K562 (cell line): Measurements from ENCODE around the gene MYLK3. TPM values are rescaled to one million over a fixed set of nuclear protein-coding genes. Genes with fewer than 3 reads are reported as not detected.

Experiments used
- ATAC-seq: fragments of 200-7000 bp; cut with Tn5 transposase; 3 replicates; pipeline ENCODE4 v1.9.1; 2020; ENCODE audit warnings: moderate library complexity
- BruUV-seq: library from RNA; stranded (reverse); fragments of 400-500 nt; replicated peaks from 2 replicates; lab custom pipeline; 2021; lab: Mats Ljungman, UMichigan
- CTCF ChIA-PET: fragments of 300-600 bp; formaldehyde crosslinking; extraction: SDS; loops from one replicate; lab custom pipeline; 2021; ENCODE audit warnings: low intra/inter-chr PET ratio; lab: Yijun Ruan, JAX
- POLR2A ChIA-PET: fragments of 300-600, 350-650 bp; sonication (Branson Sonifier 250); formaldehyde crosslinking; extraction: SDS; loops from one replicate; lab custom pipeline; 2021; ENCODE audit warnings: antibody characterized with exemption, inconsistent platforms; lab: Yijun Ruan, JAX
- DNase-seq, 4 experiments: peaks; one replicate each; pipeline versions ENCODE4 v3.0.0 to v3.0.0-alpha.2; 2011 to 2018; ENCODE audit warnings: low spot score in 3 of 4, mixed read lengths in 3 of 4; ENCODE audit errors: extremely low read depth in 1 of 4
- FAIRE-seq: peaks from 2 replicates; lab custom pipeline; 2011; peaks lifted over from hg19 to GRCh38; lab: Jason Lieb, UNC
- H2AFZ ChIP-seq: 2 replicates; pipeline ENCODE4 v1.6.0; 2011; ENCODE audit warnings: low read depth, low read length, control low read depth, inconsistent platforms
- H3K27ac ChIP-seq: fragments of 200-600 bp; 3 replicates; pipeline ENCODE4 v1.8.0; 2011; ENCODE audit warnings: low read depth, mild to moderate bottlenecking, control low read depth, inconsistent platforms, low read length, moderate library complexity, mixed read lengths; ENCODE audit errors: extremely low read depth
- H3K27me3 ChIP-seq, 2 experiments: fragments of 300-600 bp in 1 of 2; 2 replicates in 1 of 2; 3 replicates in 1 of 2; pipeline versions ENCODE4 v1.6.0 to v1.8.0; 2011; ENCODE audit warnings: inconsistent platforms in 2 of 2, low read length in 2 of 2, mild to moderate bottlenecking in 1 of 2, mixed read lengths in 1 of 2, moderate library complexity in 1 of 2; ENCODE audit not compliant: control insufficient read depth in 2 of 2, insufficient read depth in 2 of 2
- H3K36me3 ChIP-seq: fragments of 300-600 bp; 3 replicates; pipeline ENCODE4 v1.8.0; 2011; ENCODE audit warnings: mild to moderate bottlenecking, low read length, inconsistent platforms; ENCODE audit not compliant: control insufficient read depth, insufficient read depth
- H3K4me1 ChIP-seq, 2 experiments: fragments of 200-600 bp in 1 of 2; replicated peaks in 1 of 2; 2 replicates in 1 of 2; 3 replicates in 1 of 2; pipeline versions ENCODE4 v1.5.1 to v1.8.0; 2011; ENCODE audit warnings: inconsistent platforms in 2 of 2, low read length in 2 of 2, mild to moderate bottlenecking in 1 of 2, mixed read lengths in 1 of 2, moderate library complexity in 1 of 2; ENCODE audit not compliant: control insufficient read depth in 2 of 2, insufficient read depth in 2 of 2
- H3K4me2 ChIP-seq: 2 replicates; pipeline ENCODE4 v1.6.1; 2011; ENCODE audit warnings: low read length, control low read depth, inconsistent platforms, mixed read lengths; ENCODE audit not compliant: insufficient read depth
- H3K4me3 ChIP-seq: fragments of 200-600 bp; sonication (generic), shearing (Covaris generic); 2 replicates; pipeline ENCODE4 v1.5.1; 2016; ENCODE audit warnings: control low read depth, inconsistent platforms
- H3K79me2 ChIP-seq: fragments of 200-600 bp; 3 replicates; pipeline ENCODE4 v1.8.0; 2011; ENCODE audit warnings: low read length, inconsistent platforms; ENCODE audit not compliant: control insufficient read depth, insufficient read depth
- H3K9ac ChIP-seq, 2 experiments: 2 replicates each; pipeline versions ENCODE4 v1.6.0 to v1.6.1; 2011; ENCODE audit warnings: low read depth in 2 of 2, low read length in 2 of 2, control low read depth in 1 of 2, inconsistent platforms in 1 of 2, mild to moderate bottlenecking in 1 of 2, mixed read lengths in 1 of 2; ENCODE audit not compliant: insufficient read depth in 1 of 2
- H3K9me1 ChIP-seq: one replicate; pipeline ENCODE4 v1.6.0; 2011; ENCODE audit warnings: inconsistent platforms, mild to moderate bottlenecking, low read length, moderate library complexity; ENCODE audit not compliant: control insufficient read depth, insufficient read depth
- H3K9me3 ChIP-seq: replicated peaks from 2 replicates; pipeline ENCODE4 v1.5.1; 2011; ENCODE audit warnings: low read depth, low read length, inconsistent platforms; ENCODE audit not compliant: control insufficient read depth, insufficient read depth
- H4K20me1 ChIP-seq: replicated peaks from 2 replicates; pipeline ENCODE4 v1.6.1; 2011; ENCODE audit warnings: low read length, inconsistent platforms, mixed read lengths; ENCODE audit not compliant: control insufficient read depth, insufficient read depth
- ADNP ChIP-seq: fragments of 200-800 bp; sonication (Bioruptor generic); IDR thresholded peaks from 2 replicates; pipeline ENCODE4 v1.6.1; 2016; ENCODE audit warnings: missing genetic modification characterization, missing compliant biosample characterization
- FOXJ3 ChIP-seq: sonication (generic); formaldehyde crosslinking; IDR thresholded peaks from 2 replicates; pipeline ENCODE4 v1.4.0; 2020; ENCODE audit warnings: mild to moderate bottlenecking, missing genetic modification reagents
- KLF6 ChIP-seq: fragments of 250-450 bp; sonication (Bioruptor Pico); IDR thresholded peaks from 2 replicates; pipeline ENCODE4 v1.4.0; 2020; ENCODE audit warnings: mild to moderate bottlenecking, moderate library complexity, borderline replicate concordance
- PML ChIP-seq: IDR thresholded peaks from 2 replicates; pipeline ENCODE4 v1.6.1; 2012; ENCODE audit warnings: low read length, inconsistent platforms
- SIX5 ChIP-seq, 2 experiments: IDR thresholded peaks; 2 replicates each; pipeline ENCODE4 v1.6.1; 2011; ENCODE audit warnings: low read length in 2 of 2, borderline replicate concordance in 1 of 2, low read depth in 1 of 2, mild to moderate bottlenecking in 1 of 2, moderate library complexity in 1 of 2; ENCODE audit not compliant: insufficient read depth in 1 of 2
- ZBED1 ChIP-seq: IDR thresholded peaks from 2 replicates; pipeline ENCODE4 v1.6.1; 2014
- ZBTB17 ChIP-seq: fragments of 450-650 bp; formaldehyde crosslinking; IDR thresholded peaks from 2 replicates; pipeline ENCODE4 v1.4.0; 2020; ENCODE audit warnings: mild to moderate bottlenecking
- ZNF134 ChIP-seq: fragments of 250-450 bp; sonication (Bioruptor Pico); conservative IDR thresholded peaks from 2 replicates; pipeline ENCODE4 v1.4.0; 2020
- ZNF146 ChIP-seq: IDR thresholded peaks from one replicate; pipeline ENCODE4 v1.6.1; 2018; ENCODE audit warnings: missing compliant biosample characterization; ENCODE audit not compliant: unreplicated experiment
- ZNF398 ChIP-seq: fragments of 250-450 bp; sonication (Bioruptor Pico); IDR thresholded peaks from 2 replicates; pipeline ENCODE4 v1.8.0; 2021; ENCODE audit warnings: moderate library complexity, mild to moderate bottlenecking, inconsistent platforms
- ZNF764 ChIP-seq: fragments of 250-450 bp; sonication (Bioruptor Pico); IDR thresholded peaks from 2 replicates; pipeline ENCODE4 v1.4.0; 2020; ENCODE audit warnings: low read depth, mild to moderate bottlenecking, moderate library complexity
- whole genome bisulfite sequencing: fragments of 100-300 bp; shearing (Covaris generic); methylation state at CpG from one replicate; pipeline ENCODE4 v1.1.6; 2016; ENCODE audit warnings: low coverage, mixed read lengths; ENCODE audit not compliant: insufficient coverage; ENCODE audit errors: missing lambda C conversion rate; 5-methylcytosine and 5-hydroxymethylcytosine counted together
- in situ Hi-C: fragments of 300-500 bp; cut with MboI; formaldehyde crosslinking; loops from 4 replicates; pipeline ENCODE4 v1.15.0; 2018; ENCODE audit warnings: inconsistent platforms, mixed read lengths
- intact Hi-C: fragments of 100-400 bp; cut with micrococcal nuclease; formaldehyde crosslinking; loops from 2 replicates; pipeline ENCODE4 v1.14.2; 2022
- polyA plus RNA-seq, 8 experiments: library from polyadenylated mRNA; depleted of rRNA in 4 of 8; stranded (reverse) in 5 of 8; unstranded in 3 of 8; fragments of >200 nt; fragmentation: Nextera tagmentation in 2 of 8; fragmentation: Illumina TruSeq in 1 of 8; extraction: Ambion mirVana in 2 of 8; extraction: Trizol in 1 of 8; gene quantifications; 2 replicates each; pipeline versions ENCODE4 v1.2.1 to v1.2.3, GENCODE V29; 2011 to 2014; ENCODE audit warnings: inconsistent platforms in 1 of 8, missing spikeins in 1 of 8
- total RNA-seq, 7 experiments: library from RNA; depleted of rRNA in 6 of 7; stranded (reverse); fragments of >200 nt in 6 of 7; fragmentation: Illumina TruSeq in 2 of 7; extraction: Trizol in 2 of 7; gene quantifications; 2 replicates each; pipeline versions ENCODE4 v1.2.1 to v1.2.3, GENCODE V29; 2011 to 2021; ENCODE audit warnings: low replicate concordance in 1 of 7

MYLK3 gene
- total and polyA plus RNA-seq, 9 of the 15 experiments (the other 6 are each of a cell fraction or from before 2014, with no cell fraction given): 0.69 to 10.7 (median 4.7) TPM

GRCh38 chr16:46772463-46772862 is 24.3 kb upstream of the MYLK3 start:
- POLR2A ChIA-PET: interaction anchor here (1.2 kb wide), 1 partner anchor 18 kb away, joined by 3 read pairs; no protein-coding TSS in a partner anchor
- BruUV-seq: no TSS peak
- no peak for TF ChIP-seq FOXJ3 (CRISPR knock-in tag)
- TF ChIP-seq SIX5 (IDR thresholded peaks at IDR 0.05; ENCODE audit: borderline replicate concordance in 1 of 2, insufficient read depth in 1 of 2, low read depth in 1 of 2, low read length in 2 of 2): no peak
- TF ChIP-seq ADNP (tag): no peak
- no peak for TF ChIP-seq ZNF134 (CRISPR knock-in tag)
- no peak for TF ChIP-seq ZBTB17 (CRISPR knock-in tag)
- TF ChIP-seq KLF6 (CRISPR knock-in tag): no peak
- no peak for TF ChIP-seq ZBED1
- no peak for TF ChIP-seq PML
- TF ChIP-seq ZNF146: no peak
- TF ChIP-seq ZNF764: no peak
- no peak for TF ChIP-seq ZNF398
- Histone ChIP-seq H3K36me3 (no peaks in the 10 kb centered on the region), H3K4me3 (no peak overlapping the region), H3K9ac (no peak overlapping the region), H3K27ac (no peak overlapping the region), H3K4me2 (no peak overlapping the region), H3K4me1 (no peaks in the 10 kb centered on the region; a peak in 1 of 5 replicates), H2AFZ (no peak overlapping the region), H3K79me2 (no peaks in the 10 kb centered on the region), H4K20me1 (no peaks in the 10 kb centered on the region), H3K27me3 (no peaks in the 10 kb centered on the region), H3K9me3 (no peaks in the 10 kb centered on the region), H3K9me1 (no peaks in the 10 kb centered on the region)
- in situ Hi-C loops: no loop called here
- 56% methylated on average over 4 of the region's 4 CpGs for WGBS
- no peak for FAIRE-seq
- CTCF ChIA-PET: no interaction called here
- intact Hi-C loops: no loop called here
- no peak for DNase-seq
- no peak for ATAC-seq
